HepG2 (cell line): ENCODE results near the gene HLA-DMB. TPM values are rescaled to one million over a fixed set of nuclear protein-coding genes. Genes with fewer than 3 reads are reported as not detected.

Experiments used
- ATAC-seq: fragments of 200-7000 bp; cut with Tn5 transposase; 3 replicates; pipeline ENCODE4 v1.9.1; 2020; ENCODE audit warnings: mild to moderate bottlenecking, moderate library complexity
- BruUV-seq: library from RNA; stranded (reverse); fragments of 400-500 nt; replicated peaks from 2 replicates; lab custom pipeline; 2021; lab: Mats Ljungman, UMichigan
- CTCF ChIA-PET: fragments of 300-600 bp; formaldehyde crosslinking; extraction: SDS; loops from one replicate; lab custom pipeline; 2021; ENCODE audit warnings: low total read pairs, inconsistent platforms, low intra/inter-chr PET ratio; lab: Yijun Ruan, JAX
- POLR2A ChIA-PET: fragments of 350-600 bp; sonication (Branson Sonifier 250); formaldehyde crosslinking; loops from one replicate; lab custom pipeline; 2020; ENCODE audit warnings: antibody characterized with exemption, inconsistent platforms; lab: Yijun Ruan, JAX
- DNase-seq: peaks from one replicate; pipeline ENCODE4 v3.0.0-alpha.2; 2015; ENCODE audit warnings: low spot score
- FAIRE-seq: peaks from 3 replicates; lab custom pipeline; 2011; peaks lifted over from hg19 to GRCh38; lab: Jason Lieb, UNC
- H2AFZ ChIP-seq: one replicate; pipeline ENCODE4 v1.6.1; 2011; ENCODE audit warnings: low read length, inconsistent platforms
- H3K27ac ChIP-seq: fragments of 300-600 bp; 3 replicates; pipeline ENCODE4 v1.8.0; 2011; ENCODE audit warnings: mixed run types, mild to moderate bottlenecking, mixed read lengths, low read length, inconsistent platforms; ENCODE audit not compliant: insufficient read depth; ENCODE audit errors: extremely low read length
- H3K27me3 ChIP-seq, 2 experiments: fragments of 200-600 bp in 1 of 2; 2 replicates in 1 of 2; 3 replicates in 1 of 2; pipeline versions ENCODE4 v1.6.0 to v1.8.0; 2011; ENCODE audit warnings: low read length in 2 of 2, mild to moderate bottlenecking in 2 of 2, moderate library complexity in 2 of 2, inconsistent platforms in 1 of 2; ENCODE audit not compliant: insufficient read depth in 2 of 2, control insufficient read depth in 1 of 2
- H3K36me3 ChIP-seq, 2 experiments: fragments of 200-600 bp in 1 of 2; replicated peaks in 1 of 2; 2 replicates in 1 of 2; 3 replicates in 1 of 2; pipeline versions ENCODE4 v1.5.1 to v1.8.0; 2011; ENCODE audit warnings: low read length in 2 of 2, inconsistent platforms in 1 of 2; ENCODE audit not compliant: insufficient read depth in 2 of 2, control insufficient read depth in 1 of 2
- H3K4me1 ChIP-seq: 2 replicates; pipeline ENCODE4 v1.5.1; 2012; ENCODE audit warnings: low read length, inconsistent platforms; ENCODE audit not compliant: insufficient read depth
- H3K4me2 ChIP-seq: 2 replicates; pipeline ENCODE4 v1.6.0; 2011; ENCODE audit warnings: low read depth, low read length, inconsistent platforms
- H3K4me3 ChIP-seq, 3 experiments: fragments of 200-600 bp in 1 of 3; sonication (generic), shearing (Covaris generic) in 1 of 3; replicated peaks in 1 of 3; 2 replicates each; pipeline ENCODE4 v1.5.1; 2011 to 2016; ENCODE audit warnings: low read length in 3 of 3, inconsistent platforms in 2 of 3, low read depth in 2 of 3, mild to moderate bottlenecking in 2 of 3, control low read depth in 1 of 3, mixed read lengths in 1 of 3; ENCODE audit not compliant: insufficient read depth in 1 of 3
- H3K79me2 ChIP-seq: one replicate; pipeline ENCODE4 v1.6.1; 2011; ENCODE audit warnings: low read length, inconsistent platforms; ENCODE audit not compliant: insufficient read depth
- H3K9ac ChIP-seq: 2 replicates; pipeline ENCODE4 v1.6.0; 2011; ENCODE audit warnings: mild to moderate bottlenecking, low read depth, low read length, inconsistent platforms; ENCODE audit not compliant: insufficient read depth
- H3K9me3 ChIP-seq: 2 replicates; pipeline ENCODE4 v1.5.1; 2012; ENCODE audit warnings: mild to moderate bottlenecking, low read length
- H4K20me1 ChIP-seq: 2 replicates; pipeline ENCODE4 v1.6.0; 2011; ENCODE audit warnings: inconsistent platforms, mild to moderate bottlenecking, low read length, moderate library complexity; ENCODE audit not compliant: insufficient read depth
- AGO1 ChIP-seq: fragments of 200-400 bp; formaldehyde crosslinking; IDR thresholded peaks from 2 replicates; pipeline ENCODE4 v1.6.1; 2017; ENCODE audit warnings: mild to moderate bottlenecking, low read depth, low read length, moderate library complexity; ENCODE audit not compliant: poor library complexity, severe bottlenecking
- ATF1 ChIP-seq: IDR thresholded peaks from 2 replicates; pipeline ENCODE4 v1.6.1; 2016; ENCODE audit warnings: mild to moderate bottlenecking, control low read depth
- HNRNPH1 ChIP-seq: fragments of 200-400 bp; formaldehyde crosslinking; optimal IDR thresholded peaks from 2 replicates; pipeline ENCODE3; 2017; ENCODE audit warnings: mild to moderate bottlenecking, low read depth, low read length
- HOXA3 ChIP-seq: sonication (generic); formaldehyde crosslinking; IDR thresholded peaks from 2 replicates; pipeline ENCODE4 v1.5.0; 2020; ENCODE audit warnings: missing genetic modification reagents
- KIAA2018 ChIP-seq: sonication (generic); formaldehyde crosslinking; IDR thresholded peaks from 2 replicates; pipeline ENCODE4 v1.5.0; 2020; ENCODE audit warnings: mild to moderate bottlenecking, missing genetic modification reagents, borderline replicate concordance
- NFE2L1 ChIP-seq: sonication (generic); formaldehyde crosslinking; IDR thresholded peaks from 2 replicates; pipeline ENCODE4 v1.4.0; 2020; ENCODE audit warnings: missing genetic modification reagents, mild to moderate bottlenecking, borderline replicate concordance
- RBM22 ChIP-seq: fragments of 200-400 bp; formaldehyde crosslinking; optimal IDR thresholded peaks from 2 replicates; pipeline ENCODE3; 2017; ENCODE audit warnings: mild to moderate bottlenecking, low read length, moderate library complexity
- ZNF121 ChIP-seq: sonication (generic); formaldehyde crosslinking; IDR thresholded peaks from 2 replicates; pipeline ENCODE4 v1.5.0; 2020; ENCODE audit warnings: mild to moderate bottlenecking, missing genetic modification reagents
- ZNF207 ChIP-seq: fragments of 450-650 bp; IDR thresholded peaks from 2 replicates; pipeline ENCODE4 v1.6.1; 2016; ENCODE audit warnings: antibody characterized with exemption, borderline replicate concordance
- ZNF451 ChIP-seq: sonication (generic); formaldehyde crosslinking; IDR thresholded peaks from 2 replicates; pipeline ENCODE4 v1.5.0; 2020; ENCODE audit warnings: mild to moderate bottlenecking, missing genetic modification reagents
- WGBS: methylation state at CpG from one replicate; pipeline ENCODE4 v1.1.6; 2017; ENCODE audit warnings: low lambda C conversion rate; 5-methylcytosine and 5-hydroxymethylcytosine counted together
- in situ Hi-C: cut with HindIII; loops from 2 replicates; pipeline ENCODE4 v1.10.0; 2017; ENCODE audit warnings: low pct_unique_long_range_greater_than_20kb; ENCODE audit not compliant: extremely low pct_ligation_motif_present
- intact Hi-C: fragments of 100-400 bp; cut with micrococcal nuclease; formaldehyde crosslinking; loops from one replicate; pipeline ENCODE4 v1.10.0; 2022; ENCODE audit not compliant: unreplicated experiment
- polyA plus RNA-seq, 8 experiments: library from polyadenylated mRNA; depleted of rRNA in 3 of 8; stranded (reverse) in 7 of 8; unstranded in 1 of 8; fragments of >200 nt; fragmentation: Illumina TruSeq in 4 of 8; extraction: Trizol in 4 of 8; gene quantifications; 2 replicates each; pipeline versions ENCODE4 v1.2.1 to v1.2.3, GENCODE V29; 2011 to 2016; ENCODE audit warnings: low read depth in 4 of 8, missing spikeins in 1 of 8, mixed read lengths in 1 of 8; ENCODE audit not compliant: insufficient read depth in 1 of 8
- total RNA-seq, 5 experiments: library from RNA; depleted of rRNA; stranded (reverse); fragments of >200 nt; fragmentation: Illumina TruSeq; extraction: Trizol; gene quantifications; 2 replicates each; pipeline ENCODE4 v1.2.3, GENCODE V29; 2016; ENCODE audit warnings: low read depth in 1 of 5
- TF ChIP-seq, protein P1 (sequence below): sonication (generic); formaldehyde crosslinking; IDR thresholded peaks from 2 replicates; pipeline ENCODE4 v1.4.0; 2020; ENCODE audit warnings: missing genetic modification reagents, mild to moderate bottlenecking, borderline replicate concordance

The HLA-DMB gene
- total and polyA plus RNA-seq, 2 of the 13 experiments (the other 11 are each of a cell fraction or from before 2014, with no cell fraction given) = not detected

GRCh38 chr6:32964776-32965175, 23.9 kb upstream of the HLA-DMB start (continued):
- no peak for TF ChIP-seq RBM22
- TF ChIP-seq, protein P1, sequence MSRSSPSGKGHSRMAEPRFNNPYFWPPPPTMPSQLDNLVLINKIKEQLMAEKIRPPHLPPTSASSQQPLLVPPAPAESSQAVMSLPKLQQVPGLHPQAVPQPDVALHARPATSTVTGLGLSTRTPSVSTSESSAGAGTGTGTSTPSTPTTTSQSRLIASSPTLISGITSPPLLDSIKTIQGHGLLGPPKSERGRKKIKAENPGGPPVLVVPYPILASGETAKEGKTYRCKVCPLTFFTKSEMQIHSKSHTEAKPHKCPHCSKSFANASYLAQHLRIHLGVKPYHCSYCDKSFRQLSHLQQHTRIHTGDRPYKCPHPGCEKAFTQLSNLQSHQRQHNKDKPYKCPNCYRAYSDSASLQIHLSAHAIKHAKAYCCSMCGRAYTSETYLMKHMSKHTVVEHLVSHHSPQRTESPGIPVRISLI (CRISPR knock-in tag) = no peak

DNA sequence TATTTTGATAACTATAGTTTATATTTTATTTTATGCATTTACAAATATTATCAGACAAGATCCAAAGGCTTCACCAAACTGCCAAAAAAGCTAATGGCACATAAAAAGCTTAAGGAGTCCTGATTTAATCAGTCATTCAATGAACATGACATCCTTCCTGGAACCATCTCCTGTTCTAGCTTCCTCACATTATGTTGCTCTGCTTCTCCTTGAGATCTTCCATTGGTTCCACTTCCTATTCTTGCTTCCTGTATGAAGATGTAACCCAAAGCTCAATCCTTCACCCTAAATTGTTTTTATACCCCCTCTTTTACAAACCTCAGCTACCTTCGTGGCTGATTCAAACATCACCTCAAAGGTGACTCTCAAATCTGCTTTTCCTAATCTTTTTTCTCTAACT, 23.0 kb upstream of the HLA-DMB start:
- H2AFZ ChIP-seq = no peak overlapping the region
- no peak overlapping the region for H3K4me3 ChIP-seq
- FAIRE-seq (no peak), ATAC-seq (no peak), DNase-seq (no peak)
- H3K4me2 ChIP-seq = no peak overlapping the region
- H3K36me3 ChIP-seq = no peaks in the 10 kb centered on the region
- in situ Hi-C loops (loop anchor here (25.0 kb wide), 1 partner anchor 1052 kb away; the partner anchor contains the start of gene ZBTB12), intact Hi-C loops (no loop called here)
- H3K9ac ChIP-seq = no peak overlapping the region
- CTCF ChIA-PET = no interaction called here
- H3K9me3 ChIP-seq = no peaks in the 10 kb centered on the region
- BruUV-seq = no TSS peak
- POLR2A ChIA-PET = interaction anchor here (0.8 to 2.6 kb wide), 2 partner anchors 8 to 11 kb away, joined by 3 to 8 read pairs; partner anchors contain the start of gene HLA-DMA
- WGBS = 100% methylated on average over 1 of the region's 1 CpG
- peaks cover 14% of the 10 kb centered on the region for H3K79me2 ChIP-seq
- no peaks in the 10 kb centered on the region for H4K20me1 ChIP-seq
- H3K4me1 ChIP-seq = peaks cover 25% of the 10 kb centered on the region
- H3K27me3 ChIP-seq = no peaks in the 10 kb centered on the region
- H3K27ac ChIP-seq = no peak overlapping the region
- TF ChIP-seq KIAA2018 (no peak), HNRNPH1 (no peak), ATF1 (no peak), HOXA3 (CRISPR knock-in tag) (no peak), ZNF451 (CRISPR knock-in tag) (no peak), ZNF207 (no peak), NFE2L1 (no peak), ZNF121 (CRISPR knock-in tag) (no peak), AGO1 (no peak)
